ENCODE results near the gene LTBP1. TPM values are rescaled to one million over a fixed set of nuclear protein-coding genes. Genes with fewer than 3 reads are reported as not detected.

The LTBP1 gene
- total RNA-seq, 1 donor from 2014 or later = 36.0 TPM

- H3K4me3 ChIP-seq = no peak overlapping the region
- no peaks in the 10 kb centered on the region for H3K9me3 ChIP-seq
- H3K27ac ChIP-seq = no peak overlapping the region
These were observed 74.9 kb downstream of the LTBP1 start for GRCh38 chr2:33021542-33022227.

GRCh38 chr2:33022395-33022985 lies 75.7 kb downstream of the LTBP1 start:
- Histone ChIP-seq H3K36me3 (no peaks in the 10 kb centered on the region), H3K27me3 (no peaks in the 10 kb centered on the region), H3K4me1 (no peaks in the 10 kb centered on the region), H3K4me3 (no peak overlapping the region), H3K9me3 (no peaks in the 10 kb centered on the region), H3K27ac (no peak overlapping the region)
- ATAC-seq = no peak
- TF ChIP-seq CTCF (IDR thresholded peaks at IDR 0.05) = no peak
- no peak for DNase-seq
- intact Hi-C loops (cut with DNase I) = no loop called here

More at GRCh38 chr2:33021542-33022227, 74.9 kb downstream of the LTBP1 start:
- TF ChIP-seq CTCF (IDR thresholded peaks at IDR 0.05) = no peak
- no peaks in the 10 kb centered on the region for H3K4me1 ChIP-seq
- H3K36me3 ChIP-seq = no peaks in the 10 kb centered on the region
- DNase-seq = no peak
- intact Hi-C loops (cut with DNase I) = no loop called here
- no peak for ATAC-seq
- no peaks in the 10 kb centered on the region for H3K27me3 ChIP-seq

GRCh38 chr2:33022989-33023727 lies 76.4 kb downstream of the LTBP1 start:
- Histone ChIP-seq H3K4me1 (no peaks in the 10 kb centered on the region), H3K27ac (no peak overlapping the region), H3K36me3 (no peaks in the 10 kb centered on the region), H3K27me3 (no peaks in the 10 kb centered on the region), H3K4me3 (no peak overlapping the region), H3K9me3 (no peaks in the 10 kb centered on the region)
- DNase-seq (no peak), ATAC-seq (no peak)
- TF ChIP-seq CTCF (IDR thresholded peaks at IDR 0.05) = no peak
- intact Hi-C loops (cut with DNase I) = no loop called here

GRCh38 chr2:33023728-33024500 lies 77.2 kb downstream of the LTBP1 start:
- intact Hi-C loops (cut with DNase I) = no loop called here

More at GRCh38 chr2:33023728-33024500, 77.2 kb downstream of the LTBP1 start:
- H3K9me3 ChIP-seq = no peaks in the 10 kb centered on the region
- DNase-seq (no peak), ATAC-seq (no peak)
- H3K27me3 ChIP-seq = no peaks in the 10 kb centered on the region
- H3K4me1 ChIP-seq = no peaks in the 10 kb centered on the region
- H3K27ac ChIP-seq = no peak overlapping the region
- no peak for TF ChIP-seq CTCF (IDR thresholded peaks at IDR 0.05)
- no peaks in the 10 kb centered on the region for H3K36me3 ChIP-seq
- H3K4me3 ChIP-seq = no peak overlapping the region
